Activated CD4-positive, CD25-positive, alpha-beta regulatory T cell treated with anti-CD3 and anti-CD28 coated beads, Interleukin-2, amount 50 U/mL, for 72 hours (primary cell): Measurements from ENCODE around the gene ATP11C.
"Not testable (repeated sequence)": the region's sequence is repeated elsewhere in the genome, so short reads cannot be mapped to it uniquely, and the experiment has no call there.

Experiments used
- DNase-seq: peaks from one replicate; pipeline ENCODE4 v3.0.0; 2021

Gene ATP11C

GRCh38 chrX:139924069-139924695 is 8.7 kb downstream of the ATP11C start:
- DNase-seq: no peak

DNA sequence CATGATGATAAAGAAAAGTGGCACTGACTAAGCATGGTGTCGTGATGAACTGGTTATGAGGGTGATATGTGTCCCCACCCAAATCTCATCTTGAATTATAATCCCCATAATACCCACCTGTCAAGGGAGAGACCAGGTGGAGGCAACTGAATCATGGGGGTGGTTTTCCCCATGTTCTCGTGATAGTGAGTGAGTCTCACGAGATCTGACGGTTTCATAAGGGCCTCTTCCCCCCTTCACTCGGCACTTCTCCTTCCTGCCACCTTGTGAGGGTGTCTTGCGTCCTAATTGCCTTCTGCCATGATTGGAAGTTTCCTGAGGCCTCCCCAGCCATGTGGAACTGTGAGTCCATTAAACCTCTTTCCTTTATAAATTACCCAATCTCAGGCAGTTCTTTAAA is 11.7 kb downstream of the ATP11C start:
- DNase-seq: not testable (repeated sequence)

GRCh38 chrX:139920316-139920715 is 12.5 kb downstream of the ATP11C start:
- no peak for DNase-seq

GRCh38 chrX:139914421-139914820 is 18.4 kb downstream of the ATP11C start:
- no peak for DNase-seq

GRCh38 chrX:139909712-139910111 is 23.1 kb downstream of the ATP11C start:
- no peak for DNase-seq

GRCh38 chrX:139907078-139907477 is 25.8 kb downstream of the ATP11C start:
- DNase-seq: no peak

DNA sequence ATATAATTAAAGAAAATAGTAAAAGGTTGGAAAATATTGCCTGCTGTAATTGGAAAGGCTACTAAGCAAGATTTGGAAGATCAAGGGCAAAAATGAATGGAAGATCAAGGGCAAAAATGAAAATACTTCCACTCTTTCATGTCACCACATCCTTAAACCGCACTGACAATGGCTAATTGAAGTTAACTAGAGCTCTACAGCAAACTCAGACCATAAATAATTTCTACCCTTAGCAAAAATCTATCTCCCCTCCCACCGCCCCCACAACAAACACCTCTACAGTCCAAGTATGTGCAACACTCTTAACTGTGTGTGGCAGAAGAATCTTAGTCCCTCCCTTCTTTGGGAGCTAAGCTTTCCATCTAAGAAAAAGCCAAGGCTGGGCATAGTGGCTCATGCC is 27.1 kb downstream of the ATP11C start:
- no peak for DNase-seq

DNA sequence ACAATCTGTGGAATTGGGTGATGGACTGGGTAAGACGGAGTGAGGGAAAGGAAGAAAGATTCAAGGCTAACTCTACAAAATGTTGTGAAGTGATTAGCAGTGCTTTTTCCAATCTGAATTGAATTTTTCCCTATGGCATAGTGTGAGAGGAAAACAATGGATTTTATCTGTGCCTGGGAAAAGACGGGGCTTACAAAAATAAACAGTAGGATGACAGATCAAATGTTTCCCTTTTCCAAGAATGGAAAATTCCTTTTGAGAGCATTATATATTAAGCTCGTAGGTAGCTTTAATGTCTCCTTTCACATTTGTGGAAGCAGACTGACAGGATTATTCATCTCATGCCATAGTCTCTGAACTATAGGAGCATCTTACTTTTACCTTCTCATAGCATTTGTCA is 27.8 kb downstream of the ATP11C start:
- no peak for DNase-seq

DNA sequence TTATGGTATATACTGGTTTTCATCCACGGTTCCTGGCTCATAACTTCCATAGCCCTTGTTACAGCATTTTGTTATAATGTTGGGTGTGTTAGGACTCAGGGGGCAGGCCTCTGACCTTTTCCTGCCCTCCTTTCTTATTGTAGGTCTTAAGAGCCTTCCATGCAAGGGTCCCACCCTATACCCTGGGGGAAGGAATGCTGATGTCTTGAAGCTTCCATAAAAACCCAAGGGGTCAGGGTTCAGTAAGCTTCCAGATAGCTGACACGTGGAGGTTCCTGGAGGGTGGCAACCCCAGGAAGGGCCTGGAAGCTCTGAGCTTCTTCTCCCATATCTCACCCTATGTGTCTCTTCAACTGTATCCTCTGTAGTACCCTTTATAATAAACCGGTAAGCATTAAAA is 29.6 kb downstream of the ATP11C start:
- DNase-seq: no peak

GRCh38 chrX:139902559-139902958 is 30.3 kb downstream of the ATP11C start:
- no peak for DNase-seq

- no peak for DNase-seq
Observed at GRCh38 chrX:139898334-139898733, 34.5 kb downstream of the ATP11C start.

DNA sequence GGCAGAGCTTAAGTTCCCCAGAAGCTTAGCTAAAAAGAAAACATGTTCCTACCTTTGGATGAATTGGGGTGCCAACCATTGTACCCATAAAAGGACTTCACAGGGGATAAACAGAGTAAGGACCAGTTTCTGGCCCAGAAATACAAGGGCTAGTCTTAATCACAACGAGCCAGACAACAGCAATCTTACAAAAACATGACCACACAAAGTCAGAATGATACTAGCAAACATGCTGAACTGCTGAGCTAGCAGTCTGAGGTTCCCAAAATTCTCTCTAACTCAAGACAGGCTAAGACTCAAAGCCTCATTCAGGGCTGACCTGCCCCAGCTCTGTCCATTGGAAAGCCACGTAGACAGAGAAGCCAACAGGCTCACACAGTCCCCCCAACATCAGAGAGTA is 40.3 kb downstream of the ATP11C start:
- DNase-seq: no peak

DNA sequence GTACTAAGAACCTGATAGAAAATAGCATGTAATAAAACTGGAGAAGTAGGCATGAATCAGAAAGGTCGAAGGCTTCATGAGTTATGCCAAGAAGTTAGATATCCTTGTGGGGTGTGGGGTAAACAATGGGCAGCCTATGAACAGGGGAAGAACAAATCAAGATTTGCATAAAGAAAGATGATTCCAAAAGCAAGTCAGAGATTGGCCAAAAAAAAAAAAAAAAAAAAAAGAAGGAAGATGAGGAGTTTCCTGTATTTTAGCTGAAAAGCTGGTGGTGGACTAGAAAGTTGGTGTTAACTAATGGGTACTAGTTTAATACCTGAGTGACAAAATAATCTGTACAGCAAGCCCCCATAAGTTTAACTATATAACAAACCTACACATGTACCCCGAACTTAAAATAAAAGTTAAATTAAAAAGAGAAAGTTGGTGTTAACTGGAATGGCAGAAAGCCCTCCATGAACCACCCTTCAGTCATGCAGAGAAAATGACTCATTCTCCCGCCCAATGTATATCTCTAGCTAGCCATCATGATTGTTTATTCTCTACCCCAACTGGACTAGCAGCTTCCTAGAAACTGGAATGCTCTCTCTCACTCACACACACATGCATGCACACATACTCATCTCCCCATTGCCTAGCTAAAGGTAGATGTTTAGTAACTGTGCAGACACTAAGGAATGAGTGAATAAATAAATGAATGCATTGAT is 41.7 kb downstream of the ATP11C start:
- DNase-seq: no peak

DNA sequence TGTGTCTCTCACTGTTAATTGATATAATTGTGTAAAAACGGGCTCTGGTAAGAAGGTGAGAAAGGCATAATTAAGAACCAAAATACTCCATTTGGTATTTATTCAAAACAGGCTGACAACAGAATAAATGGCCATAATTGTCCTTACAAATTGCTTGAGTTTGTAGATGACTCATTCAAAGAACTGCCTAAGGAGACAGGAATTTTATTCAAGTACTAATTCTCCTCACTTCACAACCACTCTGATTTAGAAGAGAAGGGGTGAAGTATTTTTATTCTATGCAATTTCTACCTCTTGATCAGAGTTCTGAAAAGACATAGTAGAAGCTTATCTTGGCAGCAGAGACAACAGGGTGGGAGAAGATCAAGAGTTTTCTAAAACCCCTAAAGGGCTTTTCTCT is 43.1 kb downstream of the ATP11C start:
- no peak for DNase-seq

DNA sequence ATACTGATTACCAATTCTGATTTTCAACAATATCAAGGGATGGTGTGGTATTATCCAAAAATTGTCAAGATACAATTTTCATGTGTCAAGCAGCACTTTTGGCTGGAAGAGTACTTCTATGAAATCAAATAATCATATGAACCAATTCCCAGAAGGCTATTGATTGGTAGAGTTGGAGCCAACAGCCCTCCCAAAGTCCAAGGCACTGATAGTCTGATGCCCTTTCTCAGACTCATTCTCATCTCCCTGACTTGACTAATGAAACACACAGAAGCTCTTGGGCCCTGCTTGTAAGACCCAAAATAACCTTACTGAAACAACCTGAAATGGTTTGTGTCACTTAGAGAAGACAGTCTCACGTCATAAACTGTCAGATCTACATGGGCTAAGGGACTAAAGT is 48.9 kb downstream of the ATP11C start:
- no peak for DNase-seq

DNA sequence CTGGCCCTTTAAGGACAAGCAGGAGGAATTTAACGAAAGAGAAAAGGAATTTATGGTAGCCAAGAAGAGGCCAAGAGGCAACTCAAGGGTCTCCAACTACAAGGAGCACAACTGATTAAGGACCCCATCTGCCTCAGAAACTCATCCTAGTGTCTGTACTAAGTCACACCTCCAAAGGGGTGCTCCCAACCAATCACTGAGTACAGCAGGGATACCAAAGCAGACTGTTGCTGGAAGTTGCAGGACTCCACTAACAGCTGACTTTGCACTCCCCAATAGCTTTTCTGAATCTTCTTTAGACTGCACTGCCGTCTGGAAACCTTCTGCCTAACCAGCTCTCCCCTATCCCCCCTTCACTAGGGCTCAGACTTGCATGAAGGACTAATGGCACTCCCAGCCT is 50.6 kb downstream of the ATP11C start:
- no peak for DNase-seq

- DNase-seq: no peak
Observed at GRCh38 chrX:139881572-139881971, 51.3 kb downstream of the ATP11C start.

DNA sequence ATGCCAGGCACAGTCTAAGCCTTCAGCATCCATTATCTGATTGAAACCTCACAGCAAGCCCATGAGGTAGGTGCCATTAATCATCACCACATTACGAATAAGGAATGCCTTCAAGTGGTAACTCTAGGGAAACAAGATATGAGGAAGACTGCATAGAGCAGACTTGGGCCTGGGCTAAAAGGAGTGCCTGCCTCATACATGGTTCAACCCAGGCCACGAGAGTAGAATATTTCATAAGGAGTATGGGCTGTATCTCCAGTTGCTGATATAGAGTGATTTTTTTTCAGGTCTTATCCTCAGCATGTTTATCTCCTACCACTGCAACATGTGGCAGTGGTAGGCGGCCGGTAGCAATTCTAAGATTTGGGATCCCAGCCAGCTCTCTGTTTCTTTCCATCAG is 51.7 kb downstream of the ATP11C start:
- DNase-seq: no peak

DNA sequence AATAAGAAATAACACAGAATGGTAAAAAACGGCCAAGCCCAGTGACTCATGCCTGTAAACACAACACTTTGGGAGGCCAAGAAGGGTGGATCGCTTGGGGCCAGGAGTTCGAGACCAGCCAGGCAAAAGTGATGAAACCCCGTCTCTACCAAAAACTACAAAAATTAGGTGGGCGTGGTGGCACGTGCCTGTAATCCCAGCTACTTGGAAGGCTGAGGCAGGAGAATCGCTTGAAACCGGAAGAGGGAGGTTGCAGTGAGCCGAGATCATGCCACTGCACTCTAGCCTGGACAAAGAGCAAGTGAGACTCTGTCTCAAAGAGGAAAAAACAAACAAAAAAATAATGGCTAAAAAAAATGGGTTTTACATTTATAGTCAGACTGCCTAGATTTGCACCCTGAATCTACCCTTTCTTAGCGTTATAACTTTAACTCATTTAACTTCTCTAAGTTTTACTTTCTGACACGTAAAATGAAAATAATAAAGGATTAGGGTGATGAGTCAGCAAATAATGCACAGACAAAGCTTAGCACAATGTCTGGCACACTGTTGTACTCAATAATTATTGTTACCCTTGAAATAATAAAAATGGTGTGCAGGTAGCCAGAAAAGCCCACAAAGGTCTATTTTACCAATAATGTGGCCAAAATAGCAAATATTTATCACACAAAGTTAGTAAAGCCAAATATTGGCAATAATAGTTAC is 55.0 kb downstream of the ATP11C start:
- DNase-seq: no peak

DNA sequence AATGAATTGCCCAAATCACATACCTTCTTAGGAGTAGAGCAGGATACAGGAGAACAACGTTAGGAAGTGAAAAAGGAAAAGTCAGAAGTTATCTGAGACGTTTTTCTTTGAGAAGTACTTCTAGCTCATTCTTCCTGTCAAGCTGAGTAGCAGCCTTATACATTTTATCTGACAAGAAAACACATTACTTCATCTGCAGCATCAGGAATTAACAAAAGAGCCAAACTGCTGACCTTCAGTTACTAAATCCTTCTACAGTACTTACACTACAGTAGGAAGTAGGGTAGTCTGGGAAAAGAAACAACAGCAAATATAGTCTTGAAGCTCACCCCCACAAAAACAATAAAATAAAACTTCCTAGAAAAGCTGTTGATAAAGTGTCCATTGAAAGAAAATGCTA is 57.0 kb downstream of the ATP11C start:
- DNase-seq: no peak

DNA sequence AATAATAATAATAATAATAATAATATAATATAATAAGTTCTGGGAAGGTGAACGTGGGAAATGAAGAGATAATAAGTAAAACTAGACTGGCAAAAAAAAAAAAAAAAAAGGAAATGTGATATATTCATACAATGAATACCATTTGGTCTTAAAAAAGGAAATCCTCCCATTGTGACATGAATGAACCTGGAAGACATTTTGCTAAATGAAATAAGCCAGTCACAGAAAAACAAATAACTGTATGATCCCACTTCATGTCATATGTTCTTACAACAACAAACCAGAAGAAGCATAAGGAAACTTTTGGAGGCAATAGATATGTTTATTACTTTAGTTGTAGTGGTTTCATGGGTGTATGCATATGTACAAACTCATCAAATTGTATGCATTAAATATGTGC is 63.1 kb downstream of the ATP11C start:
- DNase-seq: no peak

DNA sequence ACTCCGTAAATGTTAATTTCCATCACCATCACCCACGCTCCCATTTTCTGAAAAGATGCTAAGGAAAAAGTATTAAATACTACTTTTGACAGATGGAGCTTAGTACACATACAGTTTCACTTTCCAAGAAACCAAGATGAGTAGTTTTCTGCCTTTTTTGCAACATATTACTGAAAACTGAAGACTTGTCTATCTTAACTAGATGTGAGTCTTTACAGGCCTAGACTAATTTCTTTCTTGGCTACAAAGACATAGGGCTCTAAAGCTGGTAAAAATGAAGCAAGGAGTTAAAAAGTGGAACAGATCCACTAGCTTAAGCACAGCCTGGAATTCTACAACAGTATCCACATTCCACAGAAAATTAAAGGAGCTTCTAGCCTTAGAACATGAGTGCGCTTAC is 68.2 kb downstream of the ATP11C start:
- DNase-seq: no peak

DNA sequence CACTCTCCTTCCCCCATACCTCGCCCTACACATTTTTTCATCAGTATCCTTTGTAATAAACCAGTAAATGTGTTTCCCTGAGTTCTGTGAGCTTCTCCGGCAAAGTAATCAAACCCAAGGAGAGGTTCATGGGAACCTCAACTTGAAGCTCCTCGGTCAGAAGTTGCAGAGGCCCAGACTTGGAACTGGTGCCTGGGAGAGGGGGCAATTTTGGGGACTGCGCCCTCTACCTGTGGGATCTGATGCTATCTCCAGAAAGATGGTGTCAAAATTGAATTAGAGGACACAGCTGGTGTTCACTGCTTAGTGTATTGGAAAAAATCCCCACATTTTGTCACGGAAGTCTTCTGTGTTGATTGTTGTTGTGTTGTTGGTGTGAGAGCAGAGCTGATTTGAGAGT is 70.6 kb downstream of the ATP11C start:
- no peak for DNase-seq

DNA sequence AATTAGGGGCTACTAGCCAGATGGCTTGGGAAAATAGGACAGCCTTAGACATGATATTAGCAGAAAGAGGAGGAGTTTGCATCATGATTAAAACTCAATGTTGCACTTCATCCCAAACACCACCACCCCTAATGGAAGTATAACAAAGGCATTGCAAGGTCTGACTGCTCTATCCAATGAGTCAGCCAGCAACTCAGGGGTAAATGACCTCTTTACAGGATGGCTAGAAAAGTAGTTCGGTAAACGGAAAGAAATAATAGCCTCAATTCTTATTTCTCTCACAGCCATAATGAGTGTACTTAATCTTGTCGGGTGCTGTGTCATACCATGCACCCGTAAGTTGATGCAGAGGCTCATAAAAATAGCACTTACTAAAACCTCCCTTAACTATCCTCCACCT is 76.0 kb downstream of the ATP11C start:
- not testable (repeated sequence) for DNase-seq
